Measurements from ENCODE around the gene CLSTN1. TPM values are rescaled to one million over a fixed set of nuclear protein-coding genes. Genes with fewer than 3 reads are reported as not detected.

CLSTN1 gene
- total RNA-seq, 1 experiment from 2014 or later = 100 TPM

DNA sequence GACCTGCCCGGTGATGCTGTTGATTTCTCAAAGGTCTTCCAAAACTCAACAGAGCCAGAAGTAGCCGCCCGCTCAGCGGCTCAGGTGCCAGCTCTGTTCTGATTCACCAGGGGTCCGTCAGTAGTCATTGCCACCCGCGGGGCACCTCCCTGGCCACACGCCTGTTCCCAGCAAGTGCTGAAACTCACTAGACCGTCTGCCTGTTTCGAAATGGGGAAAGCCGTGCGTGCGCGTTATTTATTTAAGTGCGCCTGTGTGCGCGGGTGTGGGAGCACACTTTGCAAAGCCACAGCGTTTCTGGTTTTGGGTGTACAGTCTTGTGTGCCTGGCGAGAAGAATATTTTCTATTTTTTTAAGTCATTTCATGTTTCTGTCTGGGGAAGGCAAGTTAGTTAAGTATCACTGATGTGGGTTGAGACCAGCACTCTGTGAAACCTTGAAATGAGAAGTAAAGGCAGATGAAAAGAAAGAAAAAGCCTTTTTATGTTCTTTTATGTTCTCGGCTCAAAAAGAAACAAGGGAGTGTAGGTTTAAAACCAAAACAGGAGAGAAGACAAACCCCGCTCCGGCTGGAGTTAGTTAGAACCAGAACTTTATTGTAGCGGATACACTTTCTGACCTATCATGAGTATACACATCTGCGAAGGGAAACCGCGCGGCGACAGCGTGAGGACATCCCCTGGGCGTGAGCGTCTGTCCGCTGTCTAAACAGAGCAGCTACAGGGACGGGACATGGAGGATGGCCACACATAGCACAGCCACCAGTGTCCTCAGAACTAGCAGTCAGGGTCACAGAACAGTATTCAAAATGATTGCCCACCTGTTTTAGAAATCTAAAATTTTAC is 95.1 kb downstream of the CLSTN1 start:
- H3K79me1 ChIP-seq (ENCODE audit: insufficient read depth, low read depth, low read length, poor library complexity, severe bottlenecking) = no peaks in the 10 kb centered on the region
- H4K5ac ChIP-seq (ENCODE audit: insufficient read length, low read depth, low read length) = no peak overlapping the region
- no peaks in the 10 kb centered on the region for H4K20me1 ChIP-seq (ENCODE audit: control insufficient read depth, insufficient read depth, insufficient read length)
- H2BK20ac ChIP-seq (ENCODE audit: low read depth, low read length, poor library complexity, severe bottlenecking) = no peak overlapping the region
- H3K36me3 Mint-ChIP-seq (ENCODE audit: insufficient read depth in 1 of 3, low read depth in 3 of 3) = peaks cover 46 to 75% (median 65%) of the 10 kb centered on the region in 3 experiments
- H3K27me3 ChIP-seq (ENCODE audit: insufficient read depth, low read length) = no peaks in the 10 kb centered on the region
- H3K9me3 Mint-ChIP-seq = peaks cover 1 to 2% of the 10 kb centered on the region in 2 experiments; a peak in 4 of 5 replicates
- TF ChIP-seq, protein P1, sequence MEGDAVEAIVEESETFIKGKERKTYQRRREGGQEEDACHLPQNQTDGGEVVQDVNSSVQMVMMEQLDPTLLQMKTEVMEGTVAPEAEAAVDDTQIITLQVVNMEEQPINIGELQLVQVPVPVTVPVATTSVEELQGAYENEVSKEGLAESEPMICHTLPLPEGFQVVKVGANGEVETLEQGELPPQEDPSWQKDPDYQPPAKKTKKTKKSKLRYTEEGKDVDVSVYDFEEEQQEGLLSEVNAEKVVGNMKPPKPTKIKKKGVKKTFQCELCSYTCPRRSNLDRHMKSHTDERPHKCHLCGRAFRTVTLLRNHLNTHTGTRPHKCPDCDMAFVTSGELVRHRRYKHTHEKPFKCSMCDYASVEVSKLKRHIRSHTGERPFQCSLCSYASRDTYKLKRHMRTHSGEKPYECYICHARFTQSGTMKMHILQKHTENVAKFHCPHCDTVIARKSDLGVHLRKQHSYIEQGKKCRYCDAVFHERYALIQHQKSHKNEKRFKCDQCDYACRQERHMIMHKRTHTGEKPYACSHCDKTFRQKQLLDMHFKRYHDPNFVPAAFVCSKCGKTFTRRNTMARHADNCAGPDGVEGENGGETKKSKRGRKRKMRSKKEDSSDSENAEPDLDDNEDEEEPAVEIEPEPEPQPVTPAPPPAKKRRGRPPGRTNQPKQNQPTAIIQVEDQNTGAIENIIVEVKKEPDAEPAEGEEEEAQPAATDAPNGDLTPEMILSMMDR (conservative IDR thresholded peaks at IDR 0.05) = no peak
- H3K56ac ChIP-seq (ENCODE audit: insufficient read length, low read depth, low read length) = no peak overlapping the region
- no peak overlapping the region for H2AFZ ChIP-seq (ENCODE audit: low read length)
- peaks cover under 1% of the 10 kb centered on the region; the same call in 1 of the 2 replicates for H3K27me3 Mint-ChIP-seq (ENCODE audit: low read depth)
- H4K91ac ChIP-seq (ENCODE audit: insufficient read length, low read depth, low read length) = no peak overlapping the region
- H3K79me2 ChIP-seq (ENCODE audit: insufficient read depth, low read length) = no peaks in the 10 kb centered on the region
- H3T11ph ChIP-seq (ENCODE audit: low read length) = no peak overlapping the region
- H3K9ac ChIP-seq (ENCODE audit: extremely low read depth, insufficient read length, low read length) = no peak overlapping the region
- peaks cover 5% of the 10 kb centered on the region for H3K9me3 ChIP-seq (ENCODE audit: control insufficient read depth, low read depth, low read length)
- H2BK12ac ChIP-seq (ENCODE audit: insufficient read length, low read depth, low read length) = no peak overlapping the region
- no peak overlapping the region for H2AK5ac ChIP-seq (ENCODE audit: insufficient read length, low read length)
- H3K23me2 ChIP-seq (ENCODE audit: insufficient read length, low read depth, low read length, poor library complexity, severe bottlenecking) = no peaks in the 10 kb centered on the region
- no peak overlapping the region for H2BK15ac ChIP-seq (ENCODE audit: low read depth, low read length)
- WGBS (ENCODE audit: extremely low coverage, insufficient read length, low lambda C conversion rate) = no CpG with 5 or more reads among the region's 33 CpGs
- H3K4me2 ChIP-seq (ENCODE audit: insufficient read depth, insufficient read length, low read length) = no peak overlapping the region
- H3K4me3 Mint-ChIP-seq = no peak overlapping the region
- H3K23ac ChIP-seq (ENCODE audit: insufficient read length, low read depth, low read length) = no peak overlapping the region
- no peak overlapping the region for H2BK120ac ChIP-seq (ENCODE audit: low read depth, low read length, poor library complexity, severe bottlenecking)
- no peak overlapping the region for H3K14ac ChIP-seq (ENCODE audit: insufficient read depth, low read length)
- no peaks in the 10 kb centered on the region for H3K4me1 ChIP-seq (ENCODE audit: insufficient read depth, low read length)
- H3K27ac ChIP-seq (ENCODE audit: insufficient read length, low read depth, low read length) = no peak overlapping the region
- H3K4ac ChIP-seq (ENCODE audit: low read depth, low read length) = no peak overlapping the region
- no peak for DNase-seq
- peak overlapping the region in 2 of 3 experiments; percentile 31 to 80; a peak in 4 of 7 replicates for H3K27ac Mint-ChIP-seq
- no peaks in the 10 kb centered on the region; a peak in 1 of 4 replicates for H3K4me1 Mint-ChIP-seq
- H2BK5ac ChIP-seq (ENCODE audit: insufficient read length, low read length) = no peak overlapping the region
- H4K8ac ChIP-seq (replicated peaks; ENCODE audit: insufficient read length, low read depth, low read length) = no peak overlapping the region
- H3K18ac ChIP-seq (ENCODE audit: insufficient read length, low read depth, low read length) = no peak overlapping the region
